B cell (primary cell): ENCODE results near the gene PAX1. TPM values are rescaled to one million over a fixed set of nuclear protein-coding genes. Genes with fewer than 3 reads are reported as not detected.

Experiments
- ATAC-seq: fragments of 200-7000 bp; cut with Tn5 transposase; one replicate; pipeline ENCODE4 v1.10.0; 2021; ENCODE audit warnings: low read depth, mild to moderate bottlenecking, moderate number of reproducible peaks, moderate library complexity
- CTCF ChIA-PET: fragments of 350-600 bp; sonication (Branson Sonifier 250); formaldehyde crosslinking; loops from one replicate; lab custom pipeline; 2021; ENCODE audit warnings: antibody characterized with exemption, inconsistent platforms; lab: Charles Lee
- POLR2A ChIA-PET: fragments of 350-600 bp; sonication (Branson Sonifier 250); formaldehyde crosslinking; loops from one replicate; lab custom pipeline; 2021; ENCODE audit warnings: antibody characterized with exemption; lab: Charles Lee
- DNase-seq: peaks from one replicate; pipeline ENCODE4 v3.0.0; 2013
- H2AFZ ChIP-seq: 2 replicates; pipeline ENCODE4 v1.6.1; 2012; ENCODE audit warnings: mild to moderate bottlenecking, low read depth, low read length; ENCODE audit not compliant: insufficient read depth, poor library complexity, severe bottlenecking
- H3K27ac ChIP-seq, 2 donors: 1 replicate in 1 of 2; 2 replicates in 1 of 2; pipeline ENCODE4 v1.5.1; 2012 to 2013; ENCODE audit warnings: low read length in 2 of 2, mild to moderate bottlenecking in 2 of 2, moderate library complexity in 1 of 2
- H3K27me3 ChIP-seq, 4 experiments: fragments of 200-600 bp in 1 of 4; sonication (generic) in 1 of 4; replicated peaks in 1 of 4; 1 replicate in 2 of 4; 2 replicates in 2 of 4; pipeline versions ENCODE4 v1.6.1 to v1.7.0; 2013 to 2016; ENCODE audit warnings: low read length in 3 of 4, mild to moderate bottlenecking in 2 of 4, mixed read lengths in 1 of 4, moderate library complexity in 1 of 4; ENCODE audit not compliant: insufficient read depth in 4 of 4, control insufficient read depth in 3 of 4; ENCODE audit errors: control extremely low read depth in 1 of 4
- H3K36me3 ChIP-seq, 2 experiments: replicated peaks in 1 of 2; 1 replicate in 1 of 2; 2 replicates in 1 of 2; pipeline versions ENCODE4 v1.6.1 to v1.7.1; 2013; ENCODE audit warnings: low read length in 1 of 2; ENCODE audit not compliant: insufficient read depth in 2 of 2, control insufficient read depth in 1 of 2; ENCODE audit errors: control extremely low read depth in 1 of 2, extremely low read depth in 1 of 2
- H3K4me1 ChIP-seq, 2 donors: fragments of 200-600 bp in 1 of 2; sonication (generic) in 1 of 2; 1 replicate in 1 of 2; 2 replicates in 1 of 2; pipeline versions ENCODE4 v1.5.1 to v1.6.1; 2013 to 2017; ENCODE audit warnings: low read length in 2 of 2; ENCODE audit not compliant: control insufficient read depth in 2 of 2, insufficient read depth in 2 of 2
- H3K4me2 ChIP-seq: replicated peaks from 2 replicates; pipeline ENCODE3; 2012; ENCODE audit warnings: mild to moderate bottlenecking, low read depth, low read length; ENCODE audit not compliant: poor library complexity, severe bottlenecking
- H3K4me3 ChIP-seq, 5 experiments: fragments of 200-600 bp in 1 of 5; sonication (generic) in 1 of 5; 1 replicate in 3 of 5; 2 replicates in 2 of 5; pipeline versions ENCODE4 v1.5.1 to v1.7.0; 2011 to 2016; ENCODE audit warnings: low read length in 4 of 5, mild to moderate bottlenecking in 4 of 5, low read depth in 2 of 5, control low read depth in 1 of 5, moderate library complexity in 1 of 5; ENCODE audit not compliant: insufficient read depth in 1 of 5; ENCODE audit errors: control extremely low read depth in 1 of 5, extremely low read depth in 1 of 5
- H3K79me2 ChIP-seq: fragments of 200-600 bp; sonication (generic); one replicate; pipeline ENCODE4 v1.6.0; 2016; ENCODE audit warnings: low read length; ENCODE audit not compliant: control insufficient read depth, insufficient read depth
- H3K9ac ChIP-seq: fragments of 200-600 bp; sonication (generic); 2 replicates; pipeline ENCODE4 v1.6.1; 2017; ENCODE audit warnings: mild to moderate bottlenecking, low read length, moderate library complexity
- H3K9me3 ChIP-seq, 3 donors: one replicate each; pipeline versions ENCODE4 v1.6.1 to v1.7.1; 2013; ENCODE audit warnings: low read length in 2 of 3; ENCODE audit not compliant: control insufficient read depth in 2 of 3, insufficient read depth in 1 of 3; ENCODE audit errors: control extremely low read depth in 1 of 3
- H4K20me1 ChIP-seq: 2 replicates; pipeline ENCODE4 v1.6.0; 2012; ENCODE audit warnings: mild to moderate bottlenecking, low read length; ENCODE audit not compliant: insufficient read depth, control insufficient read depth, poor library complexity, severe bottlenecking
- H3K27ac Mint-ChIP-seq: one replicate; pipeline ENCODE4 v1.8.0; 2021; ENCODE audit warnings: mixed read lengths
- H3K27me3 Mint-ChIP-seq: one replicate; pipeline ENCODE4 v1.8.0; 2021; ENCODE audit warnings: mixed read lengths
- H3K4me1 Mint-ChIP-seq: one replicate; pipeline ENCODE4 v1.8.0; 2021; ENCODE audit warnings: mixed read lengths
- H3K4me3 Mint-ChIP-seq: one replicate; pipeline ENCODE4 v1.8.0; 2021; ENCODE audit warnings: mixed read lengths
- H3K9me3 Mint-ChIP-seq: one replicate; pipeline ENCODE4 v1.8.0; 2022; ENCODE audit warnings: mixed read lengths; ENCODE audit not compliant: insufficient read depth
- EZH2 ChIP-seq: IDR thresholded peaks from 2 replicates; pipeline ENCODE4 v1.6.1; 2012; ENCODE audit warnings: borderline replicate concordance, low read depth, mild to moderate bottlenecking, moderate library complexity, low read length; ENCODE audit not compliant: insufficient read depth, poor library complexity, severe bottlenecking
- WGBS: methylation state at CpG from one replicate; pipeline ENCODE4 v1.1.5; 2013; ENCODE audit warnings: missing lambda C conversion rate; ENCODE audit not compliant: insufficient coverage; 5-methylcytosine and 5-hydroxymethylcytosine counted together
- intact Hi-C: fragments of 100-400 bp; cut with micrococcal nuclease; formaldehyde crosslinking; loops from one replicate; pipeline ENCODE4 v1.10.0; 2022
- polyA plus RNA-seq: library from polyadenylated mRNA; depleted of rRNA; stranded (reverse); fragments of >200 nt; gene quantifications from 2 replicates; pipeline ENCODE4 v1.2.3, GENCODE V29; 2012
- total RNA-seq, 2 donors: library from RNA; stranded (reverse); fragments of 120-200 nt in 1 of 2; gene quantifications; 1 replicate in 1 of 2; 2 replicates in 1 of 2; pipeline versions ENCODE4 v1.2.3 to v1.2.4, GENCODE V29; 2013 to 2022
- TF ChIP-seq, protein P1 (sequence below): fragments of 200-600 bp; IDR thresholded peaks from one replicate; pipeline ENCODE4 v1.8.0; 2022; ENCODE audit warnings: antibody characterized with exemption, mild to moderate bottlenecking

Gene PAX1
- total and polyA plus RNA-seq, 2 donors (not counting 1 experiment from before 2014, with no cell fraction given), result not detected

DNA sequence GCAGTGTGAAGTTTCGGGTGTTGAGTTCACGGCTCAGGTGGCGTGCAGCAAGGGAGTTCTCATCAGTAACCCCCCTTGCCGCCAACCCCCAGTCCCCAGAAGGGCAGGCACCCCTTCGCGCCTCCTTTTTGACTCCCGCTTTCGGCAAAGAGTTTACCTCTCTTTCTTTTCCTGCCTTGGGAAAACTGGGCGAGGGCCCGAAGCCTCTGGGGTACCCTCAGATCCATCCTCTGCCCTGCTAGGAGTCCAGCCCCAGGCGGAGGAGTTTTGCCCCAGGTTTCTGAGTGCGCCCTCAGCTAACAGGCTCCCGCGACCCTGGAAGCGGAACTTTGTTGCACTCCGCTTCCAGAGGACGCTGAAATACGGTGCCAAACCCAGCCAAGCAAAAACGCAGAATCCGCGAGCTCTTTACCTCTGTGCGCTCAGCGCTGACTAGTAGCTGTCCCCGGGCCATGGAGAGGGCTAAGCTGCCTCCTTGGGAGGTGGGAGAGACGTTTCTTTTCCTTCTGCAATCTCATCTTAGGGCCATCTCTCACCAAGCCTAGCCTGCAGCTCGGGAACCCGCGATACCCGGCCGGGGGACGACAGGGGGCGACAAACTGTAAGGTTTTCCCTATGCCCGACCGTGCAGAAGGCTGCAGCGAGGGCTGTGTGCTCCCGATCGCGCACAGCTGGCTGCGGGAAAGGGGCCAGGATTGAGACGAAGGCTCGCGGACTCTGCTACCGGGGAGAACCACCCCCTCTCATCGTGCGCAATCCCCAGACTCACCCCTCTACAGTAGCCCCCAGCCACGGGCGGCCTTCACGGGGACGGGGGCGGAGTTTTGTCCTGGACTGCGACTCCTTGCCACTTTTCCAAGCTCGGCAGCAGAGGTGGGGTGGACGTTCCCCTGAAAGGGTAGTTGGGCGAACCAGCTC lies 2.7 kb upstream of the PAX1 start:
- POLR2A ChIA-PET, result no interaction called here
- no peaks in the 10 kb centered on the region for H4K20me1 ChIP-seq
- H2AFZ ChIP-seq, result peak overlapping the region; percentile 33
- H3K4me1 ChIP-seq, result no peaks in the 10 kb centered on the region
- CTCF ChIA-PET, result no interaction called here
- peaks cover 0 to 18% (median 0%) of the 10 kb centered on the region in 3 donors for H3K9me3 ChIP-seq
- Mint-ChIP-seq H3K9me3 (no peaks in the 10 kb centered on the region), H3K27ac (no peak overlapping the region), H3K4me3 (no peak overlapping the region), H3K4me1 (peaks cover 5% of the 10 kb centered on the region), H3K27me3 (peaks cover 67% of the 10 kb centered on the region)
- DNase-seq, result no peak
- WGBS, result 5% methylated on average over 47 of the region's 54 CpGs
- H3K4me3 ChIP-seq, result no peak overlapping the region
- H3K36me3 ChIP-seq, result no peaks in the 10 kb centered on the region
- no peak for TF ChIP-seq EZH2
- TF ChIP-seq, protein P1, sequence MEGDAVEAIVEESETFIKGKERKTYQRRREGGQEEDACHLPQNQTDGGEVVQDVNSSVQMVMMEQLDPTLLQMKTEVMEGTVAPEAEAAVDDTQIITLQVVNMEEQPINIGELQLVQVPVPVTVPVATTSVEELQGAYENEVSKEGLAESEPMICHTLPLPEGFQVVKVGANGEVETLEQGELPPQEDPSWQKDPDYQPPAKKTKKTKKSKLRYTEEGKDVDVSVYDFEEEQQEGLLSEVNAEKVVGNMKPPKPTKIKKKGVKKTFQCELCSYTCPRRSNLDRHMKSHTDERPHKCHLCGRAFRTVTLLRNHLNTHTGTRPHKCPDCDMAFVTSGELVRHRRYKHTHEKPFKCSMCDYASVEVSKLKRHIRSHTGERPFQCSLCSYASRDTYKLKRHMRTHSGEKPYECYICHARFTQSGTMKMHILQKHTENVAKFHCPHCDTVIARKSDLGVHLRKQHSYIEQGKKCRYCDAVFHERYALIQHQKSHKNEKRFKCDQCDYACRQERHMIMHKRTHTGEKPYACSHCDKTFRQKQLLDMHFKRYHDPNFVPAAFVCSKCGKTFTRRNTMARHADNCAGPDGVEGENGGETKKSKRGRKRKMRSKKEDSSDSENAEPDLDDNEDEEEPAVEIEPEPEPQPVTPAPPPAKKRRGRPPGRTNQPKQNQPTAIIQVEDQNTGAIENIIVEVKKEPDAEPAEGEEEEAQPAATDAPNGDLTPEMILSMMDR, result no peak
- no peak for ATAC-seq
- H3K27me3 ChIP-seq, result peaks cover 0 to 66% (median 24%) of the 10 kb centered on the region in 4 experiments
- no peak overlapping the region for H3K27ac ChIP-seq
- no peaks in the 10 kb centered on the region for H3K79me2 ChIP-seq
- H3K9ac ChIP-seq, result no peak overlapping the region
- intact Hi-C loops, result no loop called here
- H3K4me2 ChIP-seq, result no peak overlapping the region
